ENCODE results near the gene G6PD. TPM values are rescaled to one million over a fixed set of nuclear protein-coding genes. Genes with fewer than 3 reads are reported as not detected.
"Not testable (repeated sequence)": the region's sequence is repeated elsewhere in the genome, so short reads cannot be mapped to it uniquely, and the experiment has no call there.

Gene G6PD
- total RNA-seq, 1 experiment from 2014 or later, result 615 TPM

DNA sequence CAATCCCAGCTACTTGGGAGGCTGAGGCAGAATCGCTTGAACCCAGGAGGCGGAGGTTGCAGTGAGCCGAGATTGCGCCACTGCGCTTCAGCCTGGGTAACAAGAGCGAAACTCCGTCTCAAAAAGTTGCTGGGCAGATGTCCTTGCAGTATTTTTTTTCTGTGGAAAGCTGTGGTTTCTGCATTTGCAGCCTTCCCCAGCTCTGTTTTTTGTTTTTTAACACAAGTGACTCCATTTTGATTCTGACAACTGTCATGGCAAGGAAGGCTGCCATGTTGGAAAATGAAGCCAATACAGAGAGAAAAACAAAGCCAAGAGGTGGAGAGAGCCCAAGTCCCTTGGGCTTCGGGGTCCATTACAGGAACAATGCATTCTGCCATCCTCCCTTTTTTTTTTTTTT, 44.5 kb downstream of the G6PD start:
- CTCF ChIA-PET, result interaction anchor here (0.5 kb wide), 1 partner anchor 131 kb away, joined by 8 read pairs; no protein-coding TSS in a partner anchor

DNA sequence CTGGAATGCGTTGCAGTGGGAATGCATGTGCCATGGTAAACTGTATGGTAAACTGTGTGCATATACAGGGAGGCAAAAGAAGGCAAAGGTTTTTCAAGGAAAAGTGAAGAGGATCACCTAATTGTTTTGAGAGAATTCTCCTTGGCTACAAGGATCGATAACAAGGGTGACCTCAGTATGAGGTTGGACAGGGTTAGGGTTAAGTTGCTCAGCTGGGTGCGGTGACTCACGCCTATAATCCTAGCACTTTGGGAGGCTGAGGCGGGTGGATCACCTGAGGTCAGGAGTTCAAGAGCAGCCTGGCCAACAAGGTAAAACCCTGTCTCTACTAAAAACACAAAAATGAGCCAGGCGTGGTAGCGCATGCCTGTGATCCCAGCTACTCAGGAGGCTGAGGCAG, 45.2 kb downstream of the G6PD start:
- H3K27ac ChIP-seq (ENCODE audit: low read length); BruUV-seq (replicated peaks); in situ Hi-C loops (cut with HindIII; ENCODE audit: low pct_unique_long_range_greater_than_20kb, low sequenced_read_pairs); H3K9me3 ChIP-seq (ENCODE audit: control insufficient read depth, insufficient read depth, low read depth, low read length); H3K27me3 ChIP-seq (ENCODE audit: control insufficient read depth, insufficient read depth, low read length); DNase-seq (ENCODE audit: low read depth, low spot score); H3K4me3 ChIP-seq (ENCODE audit: low read depth in 2 of 2, low read length in 2 of 2); ATAC-seq; H3K36me3 ChIP-seq (ENCODE audit: control insufficient read depth, insufficient read depth, low read length); H3K4me1 ChIP-seq (ENCODE audit: control insufficient read depth, insufficient read depth, low read length); POLR2A ChIA-PET; intact Hi-C loops (cut with micrococcal nuclease; ENCODE audit: unreplicated experiment): not testable (repeated sequence)
- CTCF ChIA-PET, result interaction anchor here (0.5 kb wide), 1 partner anchor 130 kb away, joined by 8 read pairs; no protein-coding TSS in a partner anchor

More for the DNA sequence above, 44.5 kb downstream of the G6PD start:
- DNase-seq (ENCODE audit: low read depth, low spot score) (no peak), ATAC-seq (no peak)
- TF ChIP-seq TCF7L2 (IDR thresholded peaks at IDR 0.05; ENCODE audit: low read depth, low read length), result no peak
- no peak for TF ChIP-seq REST (IDR thresholded peaks at IDR 0.05; ENCODE audit: insufficient read depth in 1 of 2, low read depth in 2 of 2, low read length in 1 of 2)
- TF ChIP-seq SIN3A (IDR thresholded peaks at IDR 0.05; ENCODE audit: borderline replicate concordance, insufficient read depth, low read depth, low read length), result no peak
- no peak for TF ChIP-seq POLR2AphosphoS5 (IDR thresholded peaks at IDR 0.05; ENCODE audit: low read depth, low read length)
- no peak for TF ChIP-seq CTCF (IDR thresholded peaks at IDR 0.05)
- BruUV-seq (replicated peaks), result no TSS peak
- in situ Hi-C loops (cut with HindIII; ENCODE audit: low pct_unique_long_range_greater_than_20kb, low sequenced_read_pairs) (no loop called here), intact Hi-C loops (cut with micrococcal nuclease; ENCODE audit: unreplicated experiment) (no loop called here)
- Histone ChIP-seq H3K4me1 (ENCODE audit: control insufficient read depth, insufficient read depth, low read length) (no peaks in the 10 kb centered on the region), H3K27ac (ENCODE audit: low read length) (no peak overlapping the region), H3K9me3 (ENCODE audit: control insufficient read depth, insufficient read depth, low read depth, low read length) (no peaks in the 10 kb centered on the region), H3K27me3 (ENCODE audit: control insufficient read depth, insufficient read depth, low read length) (no peaks in the 10 kb centered on the region), H3K4me3 (ENCODE audit: low read depth in 2 of 2, low read length in 2 of 2) (no peak overlapping the region), H3K36me3 (ENCODE audit: control insufficient read depth, insufficient read depth, low read length) (no peaks in the 10 kb centered on the region)
- POLR2A ChIA-PET, result no interaction called here

GRCh38 chrX:154496591-154497137, 50.0 kb downstream of the G6PD start:
- POLR2A ChIA-PET; H3K27ac ChIP-seq (ENCODE audit: low read length); in situ Hi-C loops (cut with HindIII; ENCODE audit: low pct_unique_long_range_greater_than_20kb, low sequenced_read_pairs); CTCF ChIA-PET; ATAC-seq; BruUV-seq (replicated peaks); H3K9me3 ChIP-seq (ENCODE audit: control insufficient read depth, insufficient read depth, low read depth, low read length); H3K36me3 ChIP-seq (ENCODE audit: control insufficient read depth, insufficient read depth, low read length); intact Hi-C loops (cut with micrococcal nuclease; ENCODE audit: unreplicated experiment); H3K27me3 ChIP-seq (ENCODE audit: control insufficient read depth, insufficient read depth, low read length); DNase-seq (ENCODE audit: low read depth, low spot score); H3K4me3 ChIP-seq (ENCODE audit: low read depth in 2 of 2, low read length in 2 of 2); H3K4me1 ChIP-seq (ENCODE audit: control insufficient read depth, insufficient read depth, low read length): not testable (repeated sequence)

All from Panc1 (cell line).